Endothelial cell (in vitro differentiated cells): ENCODE data around the gene PTPRN2. TPM values are rescaled to one million over a fixed set of nuclear protein-coding genes. Genes with fewer than 3 reads are reported as not detected.

Source experiments
- DNase-seq: peaks from one replicate; pipeline ENCODE4 v3.0.0; 2021; ENCODE audit warnings: low spot score
- H3K27ac Mint-ChIP-seq: one replicate; pipeline ENCODE4 v1.8.0; 2021; ENCODE audit warnings: mixed read lengths, inconsistent platforms; ENCODE audit not compliant: unreplicated experiment
- H3K27me3 Mint-ChIP-seq: one replicate; pipeline ENCODE4 v1.8.0; 2021; ENCODE audit warnings: mild to moderate bottlenecking, moderate library complexity, mixed read lengths, inconsistent platforms; ENCODE audit not compliant: unreplicated experiment
- H3K36me3 Mint-ChIP-seq: one replicate; pipeline ENCODE4 v1.8.0; 2021; ENCODE audit warnings: mild to moderate bottlenecking, low read depth, mixed read lengths, inconsistent platforms; ENCODE audit not compliant: unreplicated experiment
- H3K4me1 Mint-ChIP-seq: one replicate; pipeline ENCODE4 v1.8.0; 2021; ENCODE audit warnings: mild to moderate bottlenecking, mixed read lengths, inconsistent platforms; ENCODE audit not compliant: unreplicated experiment
- H3K4me3 Mint-ChIP-seq: one replicate; pipeline ENCODE4 v1.8.0; 2021; ENCODE audit warnings: mild to moderate bottlenecking, mixed read lengths, inconsistent platforms; ENCODE audit not compliant: unreplicated experiment
- H3K9me3 Mint-ChIP-seq: one replicate; pipeline ENCODE4 v1.8.0; 2021; ENCODE audit warnings: mixed read lengths, inconsistent platforms; ENCODE audit not compliant: unreplicated experiment
- total RNA-seq: library from RNA; stranded (reverse); fragmentation: NEBNext Ultra II Directional; extraction: Animal tissue kit (Norgen Biotek cat#: 25700); gene quantifications from one replicate; pipeline ENCODE4 v1.2.1, GENCODE V29; 2021; ENCODE audit not compliant: unreplicated experiment
- TF ChIP-seq, protein P1 (sequence below): fragments of 200-600 bp; sonication (generic); IDR thresholded peaks from one replicate; pipeline ENCODE4 v1.5.0; 2021; ENCODE audit warnings: antibody characterized with exemption; ENCODE audit not compliant: unreplicated experiment

PTPRN2 gene
- total RNA-seq, 1 donor from 2014 or later = 0.18 TPM

DNA sequence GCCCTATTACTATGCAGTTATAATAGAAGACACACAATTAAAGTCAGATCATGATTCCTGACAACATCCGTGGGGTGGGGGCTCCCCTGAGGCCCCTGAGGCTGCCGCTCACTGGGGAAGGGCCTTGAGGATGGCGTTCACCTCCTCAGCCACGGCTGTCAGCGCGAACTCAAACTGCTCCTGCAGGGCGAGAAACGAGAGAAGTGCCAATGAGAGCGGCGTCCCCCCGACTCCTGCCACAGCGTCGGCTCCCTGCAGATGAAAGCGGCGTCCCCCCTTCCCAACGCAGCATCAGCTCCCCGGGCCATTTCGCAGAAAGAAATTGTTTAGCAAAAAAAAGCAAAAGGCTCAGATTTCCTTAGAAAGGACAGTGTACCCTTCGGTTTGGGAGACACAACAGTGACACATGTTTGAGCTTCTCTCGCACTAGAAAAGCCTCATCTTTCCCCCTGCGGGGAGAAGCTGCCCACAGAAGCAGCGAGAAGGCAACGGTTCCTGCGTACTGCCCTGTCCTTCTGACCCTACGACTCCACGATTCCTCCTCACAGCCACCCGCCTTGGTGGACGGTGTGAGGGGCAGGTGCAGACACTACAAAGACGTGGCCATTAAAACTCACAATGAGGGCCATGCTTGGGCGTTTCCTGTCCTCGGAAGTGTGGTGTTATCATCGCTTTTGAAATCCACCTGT, 1046.9 kb downstream of the PTPRN2 start:
- H3K4me1 Mint-ChIP-seq = no peaks in the 10 kb centered on the region
- peaks cover 14% of the 10 kb centered on the region for H3K27me3 Mint-ChIP-seq
- no peak overlapping the region for H3K4me3 Mint-ChIP-seq
- DNase-seq = no peak
- H3K36me3 Mint-ChIP-seq = peaks cover 22% of the 10 kb centered on the region
- TF ChIP-seq, protein P1, sequence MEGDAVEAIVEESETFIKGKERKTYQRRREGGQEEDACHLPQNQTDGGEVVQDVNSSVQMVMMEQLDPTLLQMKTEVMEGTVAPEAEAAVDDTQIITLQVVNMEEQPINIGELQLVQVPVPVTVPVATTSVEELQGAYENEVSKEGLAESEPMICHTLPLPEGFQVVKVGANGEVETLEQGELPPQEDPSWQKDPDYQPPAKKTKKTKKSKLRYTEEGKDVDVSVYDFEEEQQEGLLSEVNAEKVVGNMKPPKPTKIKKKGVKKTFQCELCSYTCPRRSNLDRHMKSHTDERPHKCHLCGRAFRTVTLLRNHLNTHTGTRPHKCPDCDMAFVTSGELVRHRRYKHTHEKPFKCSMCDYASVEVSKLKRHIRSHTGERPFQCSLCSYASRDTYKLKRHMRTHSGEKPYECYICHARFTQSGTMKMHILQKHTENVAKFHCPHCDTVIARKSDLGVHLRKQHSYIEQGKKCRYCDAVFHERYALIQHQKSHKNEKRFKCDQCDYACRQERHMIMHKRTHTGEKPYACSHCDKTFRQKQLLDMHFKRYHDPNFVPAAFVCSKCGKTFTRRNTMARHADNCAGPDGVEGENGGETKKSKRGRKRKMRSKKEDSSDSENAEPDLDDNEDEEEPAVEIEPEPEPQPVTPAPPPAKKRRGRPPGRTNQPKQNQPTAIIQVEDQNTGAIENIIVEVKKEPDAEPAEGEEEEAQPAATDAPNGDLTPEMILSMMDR = no peak
- peaks cover 58% of the 10 kb centered on the region for H3K9me3 Mint-ChIP-seq
- H3K27ac Mint-ChIP-seq = no peak overlapping the region

DNA sequence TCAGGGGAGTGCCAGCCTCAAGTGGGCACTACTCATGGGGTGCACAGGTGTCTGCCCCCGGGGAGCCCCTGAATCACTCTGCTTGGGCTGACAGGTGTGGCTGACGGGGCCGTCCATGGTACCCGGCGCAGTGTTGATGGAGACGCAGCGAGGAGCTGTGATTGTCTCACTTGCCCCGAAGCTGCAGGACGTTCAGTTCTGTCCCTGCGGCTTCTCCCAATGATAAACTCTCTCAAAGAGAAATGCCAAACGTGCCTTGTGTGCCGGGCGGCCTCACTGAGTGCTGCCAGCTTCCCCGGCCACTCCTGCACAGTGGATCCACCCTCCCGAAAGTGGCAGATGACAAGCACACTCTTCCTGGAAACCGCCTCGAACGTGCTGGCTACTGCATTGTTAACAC, 1047.6 kb downstream of the PTPRN2 start:
- no peak overlapping the region for H3K27ac Mint-ChIP-seq
- peaks cover 18% of the 10 kb centered on the region for H3K36me3 Mint-ChIP-seq
- DNase-seq = no peak
- no peaks in the 10 kb centered on the region for H3K4me1 Mint-ChIP-seq
- no peak overlapping the region for H3K4me3 Mint-ChIP-seq
- H3K27me3 Mint-ChIP-seq = peaks cover 12% of the 10 kb centered on the region
- TF ChIP-seq, protein P1 = no peak
- peaks cover 51% of the 10 kb centered on the region for H3K9me3 Mint-ChIP-seq

DNA sequence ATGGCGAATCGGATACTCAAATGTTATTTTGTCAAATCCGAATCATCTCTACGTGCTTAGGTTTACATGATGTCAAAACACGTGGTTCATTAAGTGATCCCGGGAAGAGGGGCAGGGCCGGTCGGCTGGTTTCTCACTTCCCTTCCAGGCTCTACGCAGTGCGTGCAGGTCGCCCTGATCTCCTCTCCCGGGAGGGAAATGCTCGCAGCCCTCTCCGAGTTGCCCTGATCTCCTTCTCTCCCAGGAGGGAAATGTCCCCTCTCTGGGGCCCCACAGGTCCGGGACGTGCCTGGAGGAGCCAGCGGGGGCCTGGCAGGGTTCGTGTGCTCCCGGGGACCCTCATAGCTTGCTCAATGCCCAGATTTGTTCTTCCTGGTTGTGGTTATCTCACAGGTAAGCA, 1048.1 kb downstream of the PTPRN2 start:
- Mint-ChIP-seq H3K27me3 (peaks cover 12% of the 10 kb centered on the region), H3K4me3 (no peak overlapping the region), H3K4me1 (no peaks in the 10 kb centered on the region), H3K9me3 (peaks cover 46% of the 10 kb centered on the region), H3K27ac (no peak overlapping the region), H3K36me3 (peaks cover 15% of the 10 kb centered on the region)
- TF ChIP-seq, protein P1 = no peak
- no peak for DNase-seq

DNA sequence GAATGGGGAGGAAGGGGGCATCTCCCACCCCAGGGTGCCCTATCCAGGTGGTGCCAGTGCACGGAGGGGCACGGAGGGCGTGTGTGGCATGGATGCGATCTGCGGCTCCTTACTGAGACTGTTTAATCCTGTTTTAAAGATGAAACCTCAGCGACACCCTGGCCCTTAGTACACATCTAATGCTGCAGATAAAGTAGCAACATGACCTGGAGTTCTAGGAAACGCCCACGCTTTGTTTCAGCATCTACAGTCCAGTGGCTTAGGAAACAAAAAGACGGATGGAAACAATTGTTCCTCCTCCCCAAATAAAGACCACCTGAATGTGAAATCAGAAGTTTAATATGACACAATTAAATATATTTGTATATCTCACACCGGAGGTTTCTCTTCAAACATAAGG, 1048.9 kb downstream of the PTPRN2 start:
- no peak for DNase-seq
- H3K36me3 Mint-ChIP-seq = peaks cover 7% of the 10 kb centered on the region
- peaks cover 9% of the 10 kb centered on the region for H3K27me3 Mint-ChIP-seq
- no peak overlapping the region for H3K27ac Mint-ChIP-seq
- H3K4me1 Mint-ChIP-seq = no peaks in the 10 kb centered on the region
- TF ChIP-seq, protein P1 = no peak
- H3K4me3 Mint-ChIP-seq = no peak overlapping the region
- H3K9me3 Mint-ChIP-seq = peaks cover 38% of the 10 kb centered on the region

DNA sequence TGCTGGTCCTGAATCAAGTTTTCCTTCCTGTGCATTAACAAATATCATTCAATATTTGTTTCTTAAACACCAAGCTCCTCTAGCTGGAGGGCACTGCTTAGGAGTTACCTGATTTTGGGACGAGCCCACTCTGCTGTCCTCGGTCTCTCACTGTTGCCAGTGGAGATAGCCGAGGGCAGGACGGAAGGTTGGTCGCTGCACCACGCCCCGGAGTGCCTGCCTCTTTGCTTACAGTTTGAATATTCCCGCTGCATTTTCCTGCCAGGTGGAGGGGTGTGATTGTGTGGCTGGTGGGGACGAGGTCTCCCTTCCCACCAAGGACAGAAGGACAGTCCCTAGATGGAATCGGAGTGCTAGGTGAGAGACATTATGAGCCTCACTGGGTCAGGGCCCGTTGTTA, 1049.3 kb downstream of the PTPRN2 start:
- Mint-ChIP-seq H3K27ac (no peak overlapping the region), H3K36me3 (peaks cover 5% of the 10 kb centered on the region), H3K27me3 (peaks cover 6% of the 10 kb centered on the region), H3K4me1 (no peaks in the 10 kb centered on the region), H3K4me3 (no peak overlapping the region), H3K9me3 (peaks cover 37% of the 10 kb centered on the region)
- DNase-seq = no peak
- TF ChIP-seq, protein P1 = no peak
